H1 (cell line): ENCODE measurements around the gene CCDC192.

Source experiments
- CBX5 ChIP-seq: fragments of 300-800, 300-1000 bp; sonication (generic); IDR thresholded peaks from 2 replicates; pipeline ENCODE4 v1.7.1; 2016; ENCODE audit warnings: antibody characterized with exemption, low read length, low read depth
- EZH2 ChIP-seq: fragments of 200-600 bp; sonication (generic); IDR thresholded peaks from 2 replicates; pipeline ENCODE4 v1.7.1; 2012; ENCODE audit warnings: low read depth, mild to moderate bottlenecking, moderate library complexity, low read length, inconsistent platforms; ENCODE audit not compliant: severe bottlenecking
- GABPA ChIP-seq: IDR thresholded peaks from 2 replicates; pipeline ENCODE4 v1.6.1; 2011; ENCODE audit warnings: mild to moderate bottlenecking, low read length, moderate library complexity, borderline replicate concordance; ENCODE audit not compliant: insufficient read depth
- POLR2A ChIP-seq, 2 experiments: IDR thresholded peaks; 1 replicate in 1 of 2; 2 replicates in 1 of 2; pipeline ENCODE4 v1.6.1; 2011; ENCODE audit warnings: low read depth in 2 of 2, low read length in 2 of 2, mild to moderate bottlenecking in 2 of 2; ENCODE audit errors: control extremely low read depth in 1 of 2
- POLR2AphosphoS5 ChIP-seq: IDR thresholded peaks from 2 replicates; pipeline ENCODE4 v1.6.1; 2011; ENCODE audit warnings: low read depth, low read length
- RFX5 ChIP-seq: IDR thresholded peaks from 2 replicates; pipeline ENCODE4 v1.6.1; 2011; ENCODE audit warnings: low read depth, low read length, improper control_type of control experiment, borderline replicate concordance
- SIX5 ChIP-seq: IDR thresholded peaks from 2 replicates; pipeline ENCODE4 v1.6.1; 2011; ENCODE audit warnings: mild to moderate bottlenecking, low read depth, low read length
- SP4 ChIP-seq: IDR thresholded peaks from 2 replicates; pipeline ENCODE4 v1.6.1; 2012; ENCODE audit warnings: low read length, inconsistent platforms
- YY1 ChIP-seq: IDR thresholded peaks from 2 replicates; pipeline ENCODE4 v1.6.1; 2011; ENCODE audit warnings: low read depth, mild to moderate bottlenecking, low read length
- ZNF274 ChIP-seq: IDR thresholded peaks from 2 replicates; pipeline ENCODE4 v1.7.0; 2012; ENCODE audit warnings: low read length, borderline replicate concordance; ENCODE audit errors: extremely low read depth
- TF ChIP-seq, protein P1 (sequence below): IDR thresholded peaks from 2 replicates; pipeline ENCODE4 v1.6.1; 2012; ENCODE audit warnings: inconsistent platforms
- TF ChIP-seq, protein P2 (sequence below): IDR thresholded peaks from 2 replicates; pipeline ENCODE4 v1.6.1; 2012; ENCODE audit warnings: low read length, inconsistent platforms

DNA sequence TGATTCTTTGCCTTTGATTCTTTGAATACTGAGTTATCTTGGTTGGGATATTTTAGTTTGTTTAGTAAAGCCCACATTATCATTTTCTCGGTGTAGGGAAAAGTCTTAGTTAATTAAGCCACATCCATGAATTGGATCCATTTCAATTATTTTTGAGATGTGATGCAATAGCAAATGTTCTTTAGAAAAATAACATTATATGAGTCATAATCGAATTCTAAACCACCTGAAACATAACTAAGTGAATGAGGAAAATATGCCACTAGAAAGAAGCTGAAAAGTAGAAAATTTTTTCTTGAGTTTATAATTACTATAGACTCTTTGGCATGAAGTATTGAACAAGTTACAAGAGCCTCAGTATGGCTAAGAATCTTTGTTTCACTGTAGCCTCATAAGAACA, 17.5 kb upstream of the CCDC192 start:
- TF ChIP-seq POLR2AphosphoS5 (no peak), SP4 (no peak), SIX5 (no peak), CBX5 (no peak), EZH2 (no peak), RFX5 (no peak), GABPA (no peak), POLR2A (IDR thresholded peaks at IDR 0.05; ENCODE audit: control extremely low read depth in 1 of 2, low read depth in 2 of 2, low read length in 2 of 2) (no peak), ZNF274 (no peak), YY1 (no peak)
- TF ChIP-seq, protein P1, sequence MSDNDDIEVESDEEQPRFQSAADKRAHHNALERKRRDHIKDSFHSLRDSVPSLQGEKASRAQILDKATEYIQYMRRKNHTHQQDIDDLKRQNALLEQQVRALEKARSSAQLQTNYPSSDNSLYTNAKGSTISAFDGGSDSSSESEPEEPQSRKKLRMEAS, result no peak
- TF ChIP-seq, protein P2, sequence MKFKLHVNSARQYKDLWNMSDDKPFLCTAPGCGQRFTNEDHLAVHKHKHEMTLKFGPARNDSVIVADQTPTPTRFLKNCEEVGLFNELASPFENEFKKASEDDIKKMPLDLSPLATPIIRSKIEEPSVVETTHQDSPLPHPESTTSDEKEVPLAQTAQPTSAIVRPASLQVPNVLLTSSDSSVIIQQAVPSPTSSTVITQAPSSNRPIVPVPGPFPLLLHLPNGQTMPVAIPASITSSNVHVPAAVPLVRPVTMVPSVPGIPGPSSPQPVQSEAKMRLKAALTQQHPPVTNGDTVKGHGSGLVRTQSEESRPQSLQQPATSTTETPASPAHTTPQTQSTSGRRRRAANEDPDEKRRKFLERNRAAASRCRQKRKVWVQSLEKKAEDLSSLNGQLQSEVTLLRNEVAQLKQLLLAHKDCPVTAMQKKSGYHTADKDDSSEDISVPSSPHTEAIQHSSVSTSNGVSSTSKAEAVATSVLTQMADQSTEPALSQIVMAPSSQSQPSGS, result no peak
